ENCODE results near the gene VTI1B.

DNA sequence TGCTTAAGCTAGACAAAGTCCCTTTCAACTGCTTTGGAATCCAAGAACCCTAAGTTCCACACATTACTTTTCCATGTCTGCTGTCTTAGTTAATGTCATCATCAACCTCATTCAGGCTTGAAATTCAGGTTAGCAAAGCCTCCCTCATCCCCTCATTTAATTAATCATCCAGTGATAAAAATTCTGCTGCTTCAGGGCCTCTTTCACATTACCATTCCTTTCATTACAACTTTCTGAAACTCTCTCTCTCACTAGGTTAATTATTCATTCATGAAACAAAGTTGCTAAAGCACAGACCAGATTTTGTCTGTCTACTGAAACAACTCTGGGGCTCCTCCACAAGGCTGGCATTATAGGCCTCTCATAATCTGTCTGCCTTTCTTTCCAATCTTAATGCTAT lies 9.4 kb upstream of the VTI1B start:
- TF ChIP-seq RAD21 (IDR thresholded peaks at IDR 0.05; ENCODE audit: low read length) = no peak
- TF ChIP-seq POLR2A (IDR thresholded peaks at IDR 0.05; ENCODE audit: low read depth, low read length) = no peak
- TF ChIP-seq, protein P1, sequence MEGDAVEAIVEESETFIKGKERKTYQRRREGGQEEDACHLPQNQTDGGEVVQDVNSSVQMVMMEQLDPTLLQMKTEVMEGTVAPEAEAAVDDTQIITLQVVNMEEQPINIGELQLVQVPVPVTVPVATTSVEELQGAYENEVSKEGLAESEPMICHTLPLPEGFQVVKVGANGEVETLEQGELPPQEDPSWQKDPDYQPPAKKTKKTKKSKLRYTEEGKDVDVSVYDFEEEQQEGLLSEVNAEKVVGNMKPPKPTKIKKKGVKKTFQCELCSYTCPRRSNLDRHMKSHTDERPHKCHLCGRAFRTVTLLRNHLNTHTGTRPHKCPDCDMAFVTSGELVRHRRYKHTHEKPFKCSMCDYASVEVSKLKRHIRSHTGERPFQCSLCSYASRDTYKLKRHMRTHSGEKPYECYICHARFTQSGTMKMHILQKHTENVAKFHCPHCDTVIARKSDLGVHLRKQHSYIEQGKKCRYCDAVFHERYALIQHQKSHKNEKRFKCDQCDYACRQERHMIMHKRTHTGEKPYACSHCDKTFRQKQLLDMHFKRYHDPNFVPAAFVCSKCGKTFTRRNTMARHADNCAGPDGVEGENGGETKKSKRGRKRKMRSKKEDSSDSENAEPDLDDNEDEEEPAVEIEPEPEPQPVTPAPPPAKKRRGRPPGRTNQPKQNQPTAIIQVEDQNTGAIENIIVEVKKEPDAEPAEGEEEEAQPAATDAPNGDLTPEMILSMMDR (conservative IDR thresholded peaks at IDR 0.05; ENCODE audit: low read depth, low read length) = no peak

Data from IMR-90 (cell line).